Measurements from ENCODE around the gene RBM7.

The RBM7 gene

DNA sequence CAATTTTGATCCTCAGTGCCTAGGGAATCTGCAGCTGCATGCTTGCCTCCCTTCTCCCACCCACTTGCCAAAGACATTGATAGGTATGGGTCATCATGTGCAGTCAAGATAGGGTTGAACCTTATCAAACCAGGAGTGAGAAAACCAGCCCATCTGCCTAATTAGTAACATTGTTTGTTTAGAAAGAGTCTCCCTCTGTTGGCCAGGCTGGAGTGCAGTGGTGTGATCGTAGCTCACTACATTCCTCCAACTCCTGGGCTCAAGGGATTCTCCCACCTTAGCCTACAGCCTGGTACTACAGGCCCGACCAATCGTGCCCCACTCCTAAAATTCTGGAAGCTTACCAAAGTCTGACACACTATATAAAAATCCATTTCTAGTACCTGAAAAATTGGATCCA, 4.7 kb upstream of the RBM7 start:
- TF ChIP-seq, protein P1, sequence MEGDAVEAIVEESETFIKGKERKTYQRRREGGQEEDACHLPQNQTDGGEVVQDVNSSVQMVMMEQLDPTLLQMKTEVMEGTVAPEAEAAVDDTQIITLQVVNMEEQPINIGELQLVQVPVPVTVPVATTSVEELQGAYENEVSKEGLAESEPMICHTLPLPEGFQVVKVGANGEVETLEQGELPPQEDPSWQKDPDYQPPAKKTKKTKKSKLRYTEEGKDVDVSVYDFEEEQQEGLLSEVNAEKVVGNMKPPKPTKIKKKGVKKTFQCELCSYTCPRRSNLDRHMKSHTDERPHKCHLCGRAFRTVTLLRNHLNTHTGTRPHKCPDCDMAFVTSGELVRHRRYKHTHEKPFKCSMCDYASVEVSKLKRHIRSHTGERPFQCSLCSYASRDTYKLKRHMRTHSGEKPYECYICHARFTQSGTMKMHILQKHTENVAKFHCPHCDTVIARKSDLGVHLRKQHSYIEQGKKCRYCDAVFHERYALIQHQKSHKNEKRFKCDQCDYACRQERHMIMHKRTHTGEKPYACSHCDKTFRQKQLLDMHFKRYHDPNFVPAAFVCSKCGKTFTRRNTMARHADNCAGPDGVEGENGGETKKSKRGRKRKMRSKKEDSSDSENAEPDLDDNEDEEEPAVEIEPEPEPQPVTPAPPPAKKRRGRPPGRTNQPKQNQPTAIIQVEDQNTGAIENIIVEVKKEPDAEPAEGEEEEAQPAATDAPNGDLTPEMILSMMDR (IDR thresholded peaks at IDR 0.05; ENCODE audit: borderline replicate concordance, control extremely low read depth, extremely low read depth, insufficient read depth, missing control alignments), result no peak
- in situ Hi-C loops (cut with MboI; ENCODE audit: low sequenced_read_pairs, unreplicated experiment), result no loop called here
- no peak for DNase-seq (ENCODE audit: low spot score)

DNA sequence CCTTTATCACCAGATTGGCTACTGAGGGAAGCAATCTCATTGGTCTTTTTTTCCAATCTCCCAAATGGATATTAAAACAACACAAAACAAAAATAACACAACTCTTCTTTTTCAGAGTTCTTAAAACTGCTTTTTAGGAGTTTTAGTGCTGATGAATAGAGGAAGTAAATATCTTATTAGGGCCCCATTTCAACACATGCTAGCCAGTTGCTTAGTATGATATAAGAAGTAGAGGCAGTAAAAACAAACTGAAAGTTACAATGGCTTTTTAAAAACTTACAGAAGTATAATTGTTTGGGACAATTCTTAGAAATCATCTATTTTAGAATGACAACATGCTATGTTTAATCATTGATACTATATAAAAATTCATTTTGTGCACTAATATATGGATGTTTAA, 3.5 kb upstream of the RBM7 start:
- no peak for DNase-seq (ENCODE audit: low spot score)
- TF ChIP-seq, protein P1 (IDR thresholded peaks at IDR 0.05; ENCODE audit: borderline replicate concordance, control extremely low read depth, extremely low read depth, insufficient read depth, missing control alignments), result no peak
- in situ Hi-C loops (cut with MboI; ENCODE audit: low sequenced_read_pairs, unreplicated experiment), result no loop called here

DNA sequence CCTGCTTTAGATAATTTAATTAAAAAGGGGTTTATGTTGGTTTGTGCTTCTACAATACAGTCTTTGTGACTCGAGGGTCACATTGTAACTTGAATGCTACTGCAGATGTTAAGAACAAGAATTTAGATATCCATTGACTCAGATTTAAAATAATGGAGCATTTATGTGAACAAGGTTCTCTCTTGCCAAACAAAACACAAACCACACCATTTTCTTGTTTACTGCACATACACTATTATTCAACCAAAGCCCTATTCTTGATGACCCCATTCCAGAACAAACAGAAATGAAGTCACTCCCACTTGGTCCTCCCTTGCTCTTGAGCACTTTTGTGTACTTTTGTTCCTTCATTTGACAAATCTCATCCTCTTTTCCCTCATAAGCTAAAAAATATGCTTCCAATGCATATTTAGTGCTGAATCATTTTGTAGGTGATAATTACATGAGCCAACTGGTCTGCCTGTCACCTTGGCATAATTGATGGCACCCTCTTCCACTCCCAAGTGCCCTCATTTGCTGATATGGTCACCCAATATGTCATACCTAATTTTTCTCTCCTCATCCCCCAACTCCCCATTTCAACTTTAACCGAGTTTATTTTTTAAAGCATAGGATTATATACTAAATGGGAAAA, 3.0 kb upstream of the RBM7 start:
- TF ChIP-seq, protein P1 (IDR thresholded peaks at IDR 0.05; ENCODE audit: borderline replicate concordance, control extremely low read depth, extremely low read depth, insufficient read depth, missing control alignments), result no peak
- in situ Hi-C loops (cut with MboI; ENCODE audit: low sequenced_read_pairs, unreplicated experiment), result no loop called here
- DNase-seq (ENCODE audit: low spot score), result no peak

DNA sequence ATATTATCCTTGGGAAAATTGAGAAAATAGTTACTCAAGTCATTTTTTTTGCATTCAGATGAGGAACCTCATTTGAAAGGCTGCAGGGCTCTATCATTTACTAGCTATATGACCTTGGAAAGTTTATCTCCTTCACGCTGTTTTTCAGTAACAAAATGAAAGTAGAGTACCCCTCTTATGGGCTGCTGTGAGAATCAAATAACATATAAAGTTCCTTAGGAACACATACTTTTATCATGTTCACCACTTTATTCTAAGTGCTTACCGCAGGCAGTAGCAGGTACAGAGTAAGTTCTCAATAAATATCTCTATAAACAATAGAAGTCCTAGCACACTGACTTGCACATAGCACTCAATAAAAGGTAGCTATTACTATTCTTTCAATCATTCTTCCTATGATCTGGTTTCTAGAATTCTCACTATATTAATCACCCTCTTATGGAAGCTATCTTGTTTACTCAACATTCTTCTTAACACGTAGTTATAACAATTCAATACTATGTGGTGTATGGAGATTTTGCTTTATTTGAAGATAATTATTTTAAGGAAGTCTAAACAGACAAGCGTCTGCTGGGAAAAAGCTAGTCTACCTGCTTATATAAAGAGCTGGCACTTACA, 2.1 kb upstream of the RBM7 start:
- in situ Hi-C loops (cut with MboI; ENCODE audit: low sequenced_read_pairs, unreplicated experiment), result no loop called here
- TF ChIP-seq, protein P1 (IDR thresholded peaks at IDR 0.05; ENCODE audit: borderline replicate concordance, control extremely low read depth, extremely low read depth, insufficient read depth, missing control alignments), result no peak
- no peak for DNase-seq (ENCODE audit: low spot score)

DNA sequence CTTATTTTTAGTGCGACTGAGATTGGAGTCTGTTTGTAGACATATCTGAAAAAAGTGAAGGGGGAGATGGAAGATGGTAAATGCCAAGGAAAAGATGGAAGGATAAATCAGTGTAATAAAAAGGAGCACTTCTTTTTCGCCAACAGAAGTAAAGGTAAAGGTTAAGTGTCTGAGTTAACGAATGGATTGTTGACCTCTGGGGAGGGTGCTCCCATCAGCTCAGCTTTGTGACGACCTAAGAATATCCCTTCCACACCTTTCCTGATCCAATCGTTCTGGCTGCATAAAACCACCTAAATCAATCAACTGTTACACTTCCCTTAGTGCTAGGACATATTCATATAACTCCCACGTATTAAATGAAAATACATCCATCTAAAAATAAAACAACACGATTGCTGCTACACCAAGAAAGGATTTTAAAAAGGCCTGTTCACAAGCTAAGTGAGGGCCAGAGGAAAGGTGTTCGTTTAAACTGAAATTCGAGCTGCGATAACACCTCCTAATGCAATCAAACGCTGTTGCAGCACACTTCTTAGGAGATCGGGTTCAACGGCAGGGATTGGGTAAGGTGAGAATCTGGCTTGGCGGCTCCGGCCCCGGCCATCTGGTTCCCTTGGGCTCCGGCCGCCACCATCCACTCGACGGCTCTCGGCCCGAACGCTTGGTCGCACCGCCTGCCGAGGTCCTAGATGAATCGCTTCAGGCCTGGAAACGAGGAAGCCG, 813 bp upstream of the RBM7 start:
- in situ Hi-C loops (cut with MboI; ENCODE audit: low sequenced_read_pairs, unreplicated experiment), result no loop called here
- TF ChIP-seq, protein P1 (IDR thresholded peaks at IDR 0.05; ENCODE audit: borderline replicate concordance, control extremely low read depth, extremely low read depth, insufficient read depth, missing control alignments), result no peak
- DNase-seq (ENCODE audit: low spot score), result no peak

DNA sequence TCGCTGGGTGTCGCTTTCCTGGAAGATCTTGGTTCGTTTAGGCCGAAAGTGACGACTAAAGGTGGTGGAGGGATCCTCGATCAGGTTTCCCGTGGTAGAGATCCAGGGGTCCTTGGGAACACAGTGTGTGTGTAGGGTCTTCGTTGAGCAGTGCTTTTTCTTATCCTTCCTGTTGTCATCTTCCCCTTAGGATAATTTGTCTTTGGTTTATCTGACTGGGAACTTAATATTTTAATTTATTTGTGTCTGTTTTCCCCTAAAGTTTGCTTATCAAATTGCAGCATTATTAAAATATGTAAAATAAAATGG, 403 bp downstream of the RBM7 start:
- in situ Hi-C loops (cut with MboI; ENCODE audit: low sequenced_read_pairs, unreplicated experiment), result no loop called here
- TF ChIP-seq, protein P1 (IDR thresholded peaks at IDR 0.05; ENCODE audit: borderline replicate concordance, control extremely low read depth, extremely low read depth, insufficient read depth, missing control alignments), result no peak
- DNase-seq (ENCODE audit: low spot score), result no peak
